Caco-2 (cell line): Measurements from ENCODE around the gene MBD4. TPM values are rescaled to one million over a fixed set of nuclear protein-coding genes. Genes with fewer than 3 reads are reported as not detected.
"Not testable (repeated sequence)": the region's sequence is repeated elsewhere in the genome, so short reads cannot be mapped to it uniquely, and the experiment has no call there.

Experiments
- BruUV-seq: library from RNA; stranded (reverse); fragments of 400-500 nt; replicated peaks from 2 replicates; lab custom pipeline; 2021; lab: Mats Ljungman, UMichigan
- CTCF ChIA-PET: fragments of 300-600 bp; sonication (Branson Sonifier 250); formaldehyde crosslinking; loops from one replicate; lab custom pipeline; 2022; ENCODE audit warnings: antibody characterized with exemption; lab: Charles Lee
- POLR2A ChIA-PET: fragments of 300-600 bp; sonication (Branson Sonifier 250); formaldehyde crosslinking; loops from one replicate; lab custom pipeline; 2022; ENCODE audit warnings: antibody characterized with exemption; lab: Charles Lee
- DNase-seq, 2 experiments: peaks; one replicate each; pipeline versions ENCODE4 v3.0.0 to v3.0.0-alpha.2; 2020 to 2022
- H3K27me3 ChIP-seq: replicated peaks from 2 replicates; pipeline ENCODE4 v1.6.0; 2011; ENCODE audit warnings: low read length; ENCODE audit not compliant: control insufficient read depth, insufficient read depth
- H3K36me3 ChIP-seq: 2 replicates; pipeline ENCODE4 v1.5.1; 2011; ENCODE audit warnings: low read length; ENCODE audit not compliant: control insufficient read depth, insufficient read depth
- H3K4me1 ChIP-seq: fragments of 250-450 bp; sonication (Bioruptor Pico); 2 replicates; pipeline ENCODE4 v1.5.1; 2020; ENCODE audit warnings: mild to moderate bottlenecking
- H3K4me3 ChIP-seq: 2 replicates; pipeline ENCODE4 v1.5.1; 2011; ENCODE audit warnings: low read depth, mild to moderate bottlenecking, control low read depth, low read length
- H3K9me3 ChIP-seq: fragments of 250-450 bp; sonication (Bioruptor Pico); 2 replicates; pipeline ENCODE4 v1.5.1; 2020; ENCODE audit warnings: mild to moderate bottlenecking, moderate library complexity
- H3K27ac Mint-ChIP-seq: one replicate; pipeline ENCODE4 v1.8.0; 2022; ENCODE audit warnings: mixed read lengths; ENCODE audit not compliant: unreplicated experiment
- H3K27me3 Mint-ChIP-seq: one replicate; pipeline ENCODE4 v1.8.0; 2022; ENCODE audit warnings: mixed read lengths; ENCODE audit not compliant: insufficient read depth, unreplicated experiment
- H3K36me3 Mint-ChIP-seq: one replicate; pipeline ENCODE4 v1.8.0; 2022; ENCODE audit warnings: mild to moderate bottlenecking, mixed read lengths; ENCODE audit not compliant: insufficient read depth, unreplicated experiment
- H3K4me1 Mint-ChIP-seq: one replicate; pipeline ENCODE4 v1.8.0; 2022; ENCODE audit warnings: low read depth, mixed read lengths; ENCODE audit not compliant: unreplicated experiment
- H3K4me3 Mint-ChIP-seq: one replicate; pipeline ENCODE4 v1.8.0; 2022; ENCODE audit warnings: mild to moderate bottlenecking, moderate library complexity, mixed read lengths; ENCODE audit not compliant: unreplicated experiment
- H3K9me3 Mint-ChIP-seq: one replicate; pipeline ENCODE4 v1.8.0; 2022; ENCODE audit warnings: mixed read lengths; ENCODE audit not compliant: unreplicated experiment
- CTCF ChIP-seq, 2 experiments: fragments of 200-600 bp in 1 of 2; IDR thresholded peaks; 1 replicate in 1 of 2; 2 replicates in 1 of 2; pipeline versions ENCODE4 v1.5.1 to v1.8.0; 2011 to 2022; ENCODE audit warnings: antibody characterized with exemption in 1 of 2, control low read depth in 1 of 2, inconsistent platforms in 1 of 2, low read depth in 1 of 2, low read length in 1 of 2, mild to moderate bottlenecking in 1 of 2, moderate library complexity in 1 of 2; ENCODE audit not compliant: insufficient read depth in 1 of 2, severe bottlenecking in 1 of 2, unreplicated experiment in 1 of 2
- intact Hi-C: fragments of 100-400 bp; cut with micrococcal nuclease; formaldehyde crosslinking; loops from one replicate; pipeline ENCODE4 v1.10.0; 2022; ENCODE audit not compliant: unreplicated experiment
- total RNA-seq: library from RNA; stranded (reverse); gene quantifications from 2 replicates; pipeline ENCODE4 v1.2.3, GENCODE V29; 2022

MBD4 gene
- total RNA-seq, 1 experiment from 2014 or later = 33.5 TPM

GRCh38 chr3:129393271-129393670 lies 46.5 kb downstream of the MBD4 start:
- intact Hi-C loops = no loop called here
- H3K27me3 Mint-ChIP-seq = no peaks in the 10 kb centered on the region
- no peaks in the 10 kb centered on the region for H3K9me3 Mint-ChIP-seq
- Histone ChIP-seq H3K36me3 (peaks cover 4% of the 10 kb centered on the region), H3K9me3 (no peaks in the 10 kb centered on the region), H3K4me1 (peaks cover 13% of the 10 kb centered on the region), H3K27me3 (no peaks in the 10 kb centered on the region), H3K4me3 (no peak overlapping the region)
- no peak for TF ChIP-seq CTCF (IDR thresholded peaks at IDR 0.05; ENCODE audit: insufficient read depth in 1 of 2, low read depth in 1 of 2, low read length in 1 of 2, severe bottlenecking in 1 of 2, unreplicated experiment in 1 of 2)
- DNase-seq = no peak
- peaks cover 75% of the 10 kb centered on the region for H3K36me3 Mint-ChIP-seq
- peaks cover 18% of the 10 kb centered on the region for H3K4me1 Mint-ChIP-seq
- H3K4me3 Mint-ChIP-seq = no peak overlapping the region
- POLR2A ChIA-PET = no interaction called here
- no peak overlapping the region for H3K27ac Mint-ChIP-seq
- CTCF ChIA-PET = no interaction called here
- BruUV-seq = no TSS peak

- peaks cover 80% of the 10 kb centered on the region for H3K36me3 Mint-ChIP-seq
- CTCF ChIA-PET = interaction anchor here (1.2 kb wide), 1 partner anchor 9 kb away, joined by 5 read pairs; no protein-coding TSS in a partner anchor
- peaks cover 10% of the 10 kb centered on the region for H3K4me1 ChIP-seq
- H3K27me3 ChIP-seq, H3K9me3 Mint-ChIP-seq, DNase-seq, H3K27ac Mint-ChIP-seq, H3K9me3 ChIP-seq, intact Hi-C loops, H3K4me3 Mint-ChIP-seq, H3K36me3 ChIP-seq, POLR2A ChIA-PET, H3K4me3 ChIP-seq, H3K27me3 Mint-ChIP-seq, BruUV-seq: not testable (repeated sequence)
- peaks cover 21% of the 10 kb centered on the region for H3K4me1 Mint-ChIP-seq
Measured at GRCh38 chr3:129392106-129392887, 47.5 kb downstream of the MBD4 start.

GRCh38 chr3:129391583-129391982 lies 48.2 kb downstream of the MBD4 start:
- POLR2A ChIA-PET, H3K4me1 ChIP-seq, H3K27me3 ChIP-seq, H3K4me3 Mint-ChIP-seq, H3K4me3 ChIP-seq, BruUV-seq, H3K27ac Mint-ChIP-seq, intact Hi-C loops, H3K9me3 ChIP-seq, H3K9me3 Mint-ChIP-seq, H3K27me3 Mint-ChIP-seq, H3K36me3 ChIP-seq, DNase-seq: not testable (repeated sequence)
- peaks cover 21% of the 10 kb centered on the region for H3K4me1 Mint-ChIP-seq
- CTCF ChIA-PET = interaction anchor here (1.2 kb wide), 1 partner anchor 8 kb away, joined by 5 read pairs; no protein-coding TSS in a partner anchor
- H3K36me3 Mint-ChIP-seq = peaks cover 73% of the 10 kb centered on the region

- no peak for DNase-seq
- H3K4me1 Mint-ChIP-seq = peaks cover 18% of the 10 kb centered on the region
- H3K4me3 Mint-ChIP-seq = peak overlapping the region; percentile 35
- H3K36me3 Mint-ChIP-seq = peaks cover 70% of the 10 kb centered on the region
- no peak for TF ChIP-seq CTCF (IDR thresholded peaks at IDR 0.05; ENCODE audit: insufficient read depth in 1 of 2, low read depth in 1 of 2, low read length in 1 of 2, severe bottlenecking in 1 of 2, unreplicated experiment in 1 of 2)
- H3K4me3 ChIP-seq = no peak overlapping the region
- intact Hi-C loops = no loop called here
- H3K9me3 Mint-ChIP-seq = no peaks in the 10 kb centered on the region
- H3K27me3 ChIP-seq = no peaks in the 10 kb centered on the region
- peaks cover 9% of the 10 kb centered on the region for H3K4me1 ChIP-seq
- H3K36me3 ChIP-seq = peaks cover 1% of the 10 kb centered on the region; the same call in 1 of the 2 replicates
- POLR2A ChIA-PET = no interaction called here
- H3K27ac Mint-ChIP-seq = peak overlapping the region; percentile 73
- H3K27me3 Mint-ChIP-seq = no peaks in the 10 kb centered on the region
- CTCF ChIA-PET = no interaction called here
- H3K9me3 ChIP-seq = no peaks in the 10 kb centered on the region
- BruUV-seq = no TSS peak
Measured at GRCh38 chr3:129389572-129389937, 50.2 kb downstream of the MBD4 start.

- H3K9me3 Mint-ChIP-seq, H3K27me3 Mint-ChIP-seq, intact Hi-C loops, H3K36me3 ChIP-seq, H3K9me3 ChIP-seq, BruUV-seq, H3K27me3 ChIP-seq, H3K4me1 ChIP-seq, H3K4me3 ChIP-seq, CTCF ChIA-PET, POLR2A ChIA-PET: not testable (repeated sequence)
- Mint-ChIP-seq H3K36me3 (peaks cover 67% of the 10 kb centered on the region), H3K27ac (peak overlapping the region; percentile 73), H3K4me3 (peak overlapping the region; percentile 35), H3K4me1 (peaks cover 16% of the 10 kb centered on the region)
- peak; percentile 45 for DNase-seq
Measured at GRCh38 chr3:129388791-129389571, 50.8 kb downstream of the MBD4 start.
